ENCODE data around the gene RGS6. TPM values are rescaled to one million over a fixed set of nuclear protein-coding genes. Genes with fewer than 3 reads are reported as not detected.

The RGS6 gene
- total and polyA plus RNA-seq, 2 experiments from 2014 or later: not detected

- Histone ChIP-seq H3K9ac (no peak overlapping the region), H3K27ac (no peak overlapping the region), H4K20me1 (ENCODE audit: insufficient read depth) (no peaks in the 10 kb centered on the region), H2AFZ (no peak overlapping the region), H3K9me2 (ENCODE audit: insufficient read depth) (no peaks in the 10 kb centered on the region), H3K36me3 (ENCODE audit: low read depth) (no peaks in the 10 kb centered on the region), H3K27me3 (replicated peaks; ENCODE audit: insufficient read depth) (no peaks in the 10 kb centered on the region), H3K4me2 (ENCODE audit: unreplicated experiment) (no peak overlapping the region), H3K9me3 (ENCODE audit: low read depth) (no peaks in the 10 kb centered on the region), H3K79me2 (ENCODE audit: insufficient read depth) (no peaks in the 10 kb centered on the region), H3K4me3 (no peak overlapping the region), H3F3A (ENCODE audit: insufficient read depth) (no peaks in the 10 kb centered on the region), H3K4me1 (ENCODE audit: insufficient read depth) (no peaks in the 10 kb centered on the region)
- TF ChIP-seq EZH2 (IDR thresholded peaks at IDR 0.05; ENCODE audit: insufficient read depth, poor library complexity, severe bottlenecking): no peak
- TF ChIP-seq EZH2phosphoT487 (IDR thresholded peaks at IDR 0.05; ENCODE audit: insufficient read depth, low read depth): no peak
- in situ Hi-C loops (cut with MboI): no loop called here
- DNase-seq: no peak
- 24 to 25% methylated on average over 9 of the region's 9 CpGs for WGBS, 2 experiments (ENCODE audit: low coverage in 1 of 2, low lambda C conversion rate in 2 of 2, missing lambda C conversion rate in 2 of 2)
These were observed 143.6 kb downstream of the RGS6 start for GRCh38 chr14:72075649-72076334.

- H3K9me2 ChIP-seq (ENCODE audit: insufficient read depth): no peaks in the 10 kb centered on the region
- in situ Hi-C loops (cut with MboI): no loop called here
- no peaks in the 10 kb centered on the region for H3F3A ChIP-seq (ENCODE audit: insufficient read depth)
- 38 to 59% methylated on average over 1 of the region's 1 CpG for WGBS, 2 experiments (ENCODE audit: low coverage in 1 of 2, low lambda C conversion rate in 2 of 2, missing lambda C conversion rate in 2 of 2)
- no peak for DNase-seq
- no peak overlapping the region for H3K27ac ChIP-seq
- no peak overlapping the region for H3K9ac ChIP-seq
- no peaks in the 10 kb centered on the region for H3K9me3 ChIP-seq (ENCODE audit: low read depth)
- H2AFZ ChIP-seq: no peak overlapping the region
- H3K4me2 ChIP-seq (ENCODE audit: unreplicated experiment): no peak overlapping the region
- no peaks in the 10 kb centered on the region for H4K20me1 ChIP-seq (ENCODE audit: insufficient read depth)
- TF ChIP-seq EZH2 (IDR thresholded peaks at IDR 0.05; ENCODE audit: insufficient read depth, poor library complexity, severe bottlenecking) (no peak), EZH2phosphoT487 (IDR thresholded peaks at IDR 0.05; ENCODE audit: insufficient read depth, low read depth) (no peak)
- H3K36me3 ChIP-seq (ENCODE audit: low read depth): no peaks in the 10 kb centered on the region
- H3K27me3 ChIP-seq (replicated peaks; ENCODE audit: insufficient read depth): no peaks in the 10 kb centered on the region
- no peak overlapping the region for H3K4me3 ChIP-seq
- no peaks in the 10 kb centered on the region for H3K79me2 ChIP-seq (ENCODE audit: insufficient read depth)
- no peaks in the 10 kb centered on the region for H3K4me1 ChIP-seq (ENCODE audit: insufficient read depth)
These were observed 148.9 kb downstream of the RGS6 start for GRCh38 chr14:72081137-72081536.

GRCh38 chr14:72084935-72085334 lies 152.7 kb downstream of the RGS6 start:
- H3K9me3 ChIP-seq (ENCODE audit: low read depth): no peaks in the 10 kb centered on the region
- no peak overlapping the region for H3K4me2 ChIP-seq (ENCODE audit: unreplicated experiment)
- H3K36me3 ChIP-seq (ENCODE audit: low read depth): no peaks in the 10 kb centered on the region
- in situ Hi-C loops (cut with MboI): no loop called here
- no peaks in the 10 kb centered on the region for H4K20me1 ChIP-seq (ENCODE audit: insufficient read depth)
- no peaks in the 10 kb centered on the region for H3F3A ChIP-seq (ENCODE audit: insufficient read depth)
- no peak overlapping the region for H2AFZ ChIP-seq
- no peaks in the 10 kb centered on the region for H3K79me2 ChIP-seq (ENCODE audit: insufficient read depth)
- H3K27ac ChIP-seq: no peak overlapping the region
- WGBS, 2 experiments (ENCODE audit: low coverage in 1 of 2, low lambda C conversion rate in 2 of 2, missing lambda C conversion rate in 2 of 2): 26 to 27% methylated on average over 8 of the region's 8 CpGs
- no peak for TF ChIP-seq EZH2 (IDR thresholded peaks at IDR 0.05; ENCODE audit: insufficient read depth, poor library complexity, severe bottlenecking)
- no peak for TF ChIP-seq EZH2phosphoT487 (IDR thresholded peaks at IDR 0.05; ENCODE audit: insufficient read depth, low read depth)
- no peak overlapping the region for H3K9ac ChIP-seq
- no peak for DNase-seq
- H3K9me2 ChIP-seq (ENCODE audit: insufficient read depth): no peaks in the 10 kb centered on the region
- no peaks in the 10 kb centered on the region for H3K27me3 ChIP-seq (replicated peaks; ENCODE audit: insufficient read depth)
- H3K4me3 ChIP-seq: no peak overlapping the region
- no peaks in the 10 kb centered on the region for H3K4me1 ChIP-seq (ENCODE audit: insufficient read depth)

- Histone ChIP-seq H3K9ac (no peak overlapping the region), H3K79me2 (ENCODE audit: insufficient read depth) (no peaks in the 10 kb centered on the region), H3K36me3 (ENCODE audit: low read depth) (no peaks in the 10 kb centered on the region), H3K4me3 (no peak overlapping the region), H3K9me3 (ENCODE audit: low read depth) (no peaks in the 10 kb centered on the region), H3K27me3 (replicated peaks; ENCODE audit: insufficient read depth) (no peaks in the 10 kb centered on the region), H2AFZ (no peak overlapping the region), H3K4me1 (ENCODE audit: insufficient read depth) (no peaks in the 10 kb centered on the region), H3K4me2 (ENCODE audit: unreplicated experiment) (no peak overlapping the region), H4K20me1 (ENCODE audit: insufficient read depth) (no peaks in the 10 kb centered on the region), H3K9me2 (ENCODE audit: insufficient read depth) (no peaks in the 10 kb centered on the region), H3K27ac (no peak overlapping the region), H3F3A (ENCODE audit: insufficient read depth) (no peaks in the 10 kb centered on the region)
- no peak for DNase-seq
- WGBS, 2 experiments (ENCODE audit: low coverage in 1 of 2, low lambda C conversion rate in 2 of 2, missing lambda C conversion rate in 2 of 2): 32 to 45% methylated on average over 4 of the region's 4 CpGs
- TF ChIP-seq EZH2phosphoT487 (IDR thresholded peaks at IDR 0.05; ENCODE audit: insufficient read depth, low read depth) (no peak), EZH2 (IDR thresholded peaks at IDR 0.05; ENCODE audit: insufficient read depth, poor library complexity, severe bottlenecking) (no peak)
- in situ Hi-C loops (cut with MboI): no loop called here
These were observed 157.4 kb downstream of the RGS6 start for GRCh38 chr14:72089625-72090024.
